RKO (cell line): ENCODE results near the gene HOXA9.
A peak's percentile ranks its signal among the peaks of the same experiment; 100 is the strongest.

Experiments
- DNase-seq: peaks from one replicate; pipeline ENCODE4 v3.0.0-alpha.2; 2016; ENCODE audit warnings: low spot score

Gene HOXA9

GRCh38 chr7:27126596-27127327 is 38.6 kb downstream of the HOXA9 start:
- DNase-seq: no peak

- no peak for DNase-seq
These were observed 39.3 kb downstream of the HOXA9 start for GRCh38 chr7:27125986-27126394.

- DNase-seq: no peak
These were observed 40.2 kb downstream of the HOXA9 start for GRCh38 chr7:27124902-27125689.

- no peak for DNase-seq
These were observed 41.0 kb downstream of the HOXA9 start for GRCh38 chr7:27124096-27124901.

GRCh38 chr7:27123477-27124053 is 41.8 kb downstream of the HOXA9 start:
- no peak for DNase-seq

- no peak for DNase-seq
These were observed 42.3 kb downstream of the HOXA9 start for GRCh38 chr7:27123007-27123476.

GRCh38 chr7:27122077-27122910 is 43.0 kb downstream of the HOXA9 start:
- DNase-seq: no peak

- DNase-seq: no peak
These were observed 43.7 kb downstream of the HOXA9 start for GRCh38 chr7:27121684-27122076.

GRCh38 chr7:27119412-27119911 is 45.9 kb downstream of the HOXA9 start:
- DNase-seq: no peak

- no peak for DNase-seq
These were observed 46.8 kb downstream of the HOXA9 start for GRCh38 chr7:27118580-27118979.

- no peak for DNase-seq
These were observed 47.3 kb downstream of the HOXA9 start for GRCh38 chr7:27117887-27118491.

GRCh38 chr7:27116962-27117886 is 48.1 kb downstream of the HOXA9 start:
- no peak for DNase-seq

- DNase-seq: no peak
These were observed 49.0 kb downstream of the HOXA9 start for GRCh38 chr7:27116031-27116961.

GRCh38 chr7:27115221-27116026 is 49.9 kb downstream of the HOXA9 start:
- DNase-seq: peak; percentile 82

- DNase-seq: no peak
These were observed 50.5 kb downstream of the HOXA9 start for GRCh38 chr7:27114881-27115220.

- no peak for DNase-seq
These were observed 51.2 kb downstream of the HOXA9 start for GRCh38 chr7:27113991-27114769.
